ENCODE results near the gene PUSL1. TPM values are rescaled to one million over a fixed set of nuclear protein-coding genes. Genes with fewer than 3 reads are reported as not detected.

Gene PUSL1
- total RNA-seq, 1 experiment from 2014 or later: 35.1 TPM

DNA sequence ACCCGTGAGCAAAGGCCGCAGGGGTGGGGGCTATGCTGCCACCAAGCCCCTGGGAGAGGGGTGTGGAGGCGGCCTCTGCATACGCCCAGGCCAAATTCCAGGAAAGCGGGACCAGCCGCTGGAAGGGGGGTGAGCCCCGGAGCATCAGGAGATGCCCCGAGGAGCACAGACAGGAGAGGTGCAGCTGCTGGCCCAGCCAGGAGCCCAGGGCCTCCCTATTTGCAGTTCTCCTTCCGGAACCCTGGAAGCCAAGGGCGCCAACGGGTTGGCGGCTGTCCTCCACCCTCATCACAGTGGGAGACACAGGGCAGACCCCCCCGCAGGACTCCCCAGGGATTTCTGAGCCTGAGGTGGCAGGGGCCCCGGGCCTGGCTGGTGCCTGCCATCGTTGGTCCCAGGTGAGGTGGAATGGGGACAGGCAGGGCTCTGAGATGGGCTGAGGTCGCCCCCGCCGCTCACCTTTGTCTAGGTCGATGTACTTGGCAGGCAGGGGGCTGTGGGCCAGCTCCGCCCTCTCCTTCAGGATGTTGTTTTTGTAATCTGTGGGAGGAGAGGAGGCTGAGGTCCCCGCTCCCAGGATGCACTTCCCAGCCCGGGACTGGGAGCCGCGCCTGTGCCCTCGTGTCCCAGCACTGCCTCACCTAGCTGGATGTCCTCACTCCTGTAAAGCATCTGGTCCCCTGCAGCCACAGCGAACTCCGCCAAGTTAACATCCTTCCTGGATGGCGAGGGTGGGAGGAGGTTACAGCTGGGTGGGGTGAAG lies 45.2 kb downstream of the PUSL1 start:
- Histone ChIP-seq H3K9me3 (replicated peaks) (no peaks in the 10 kb centered on the region), H3K4me3 (no peak overlapping the region), H3K27ac (no peak overlapping the region), H3K27me3 (replicated peaks) (no peaks in the 10 kb centered on the region), H3K36me3 (peaks cover 46% of the 10 kb centered on the region), H3K4me1 (replicated peaks) (peaks cover 20% of the 10 kb centered on the region)
- DNase-seq (ENCODE audit: low read depth in 1 of 2, low spot score in 2 of 2): no peak

DNA sequence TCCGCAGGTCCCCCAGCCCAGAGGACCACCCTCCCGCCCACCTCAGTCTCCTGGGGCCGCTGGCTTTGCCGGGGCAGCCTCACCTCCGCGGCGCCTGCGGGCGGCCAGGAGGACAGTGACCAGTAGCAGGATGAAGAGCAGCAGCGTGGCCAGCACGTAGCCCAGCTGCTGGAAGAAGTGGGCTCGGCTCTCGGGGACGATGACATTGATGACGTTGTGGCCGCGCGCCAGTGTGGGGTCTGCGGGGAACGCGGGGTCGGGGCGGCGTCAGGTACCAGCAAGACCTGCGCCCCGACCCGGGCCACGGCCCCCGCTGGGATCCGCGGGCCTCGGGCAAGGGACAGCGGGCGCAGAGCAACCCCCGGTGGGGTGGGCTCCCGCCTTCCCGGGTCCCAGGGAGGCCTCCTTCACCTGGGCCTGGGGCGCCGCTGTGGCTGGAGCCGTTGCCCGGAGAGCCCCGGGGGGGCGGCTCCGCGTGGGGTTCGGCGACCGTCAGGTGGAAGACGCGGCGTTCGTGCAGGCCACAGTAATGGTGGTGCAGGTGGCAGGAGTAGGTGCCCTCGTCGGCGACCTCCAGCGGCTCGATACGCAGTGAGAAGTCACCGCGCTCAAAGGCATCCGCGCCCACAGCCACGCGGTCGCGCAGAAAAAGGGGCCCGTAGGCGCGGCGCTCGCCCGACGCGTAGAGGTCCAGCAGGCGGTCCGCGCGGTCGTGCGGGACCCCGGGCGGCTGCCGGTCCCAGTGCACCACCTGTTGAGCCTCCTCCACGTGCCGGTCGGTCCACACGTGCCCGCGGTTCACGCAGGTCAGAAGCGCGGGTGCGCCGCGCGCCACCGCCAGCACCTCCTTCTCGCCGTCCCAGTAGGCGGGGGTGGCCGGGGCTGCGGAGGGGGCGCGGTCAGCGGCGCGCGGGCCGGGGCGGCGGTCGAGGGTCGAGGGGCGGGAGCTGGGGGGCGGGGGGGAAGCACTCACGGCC lies 46.2 kb downstream of the PUSL1 start:
- Histone ChIP-seq H3K4me3 (no peak overlapping the region), H3K9me3 (replicated peaks) (no peaks in the 10 kb centered on the region), H3K4me1 (replicated peaks) (peaks cover 26% of the 10 kb centered on the region), H3K36me3 (peaks cover 42% of the 10 kb centered on the region), H3K27ac (no peak overlapping the region), H3K27me3 (replicated peaks) (no peaks in the 10 kb centered on the region)
- DNase-seq (ENCODE audit: low read depth in 1 of 2, low spot score in 2 of 2): no peak

DNA sequence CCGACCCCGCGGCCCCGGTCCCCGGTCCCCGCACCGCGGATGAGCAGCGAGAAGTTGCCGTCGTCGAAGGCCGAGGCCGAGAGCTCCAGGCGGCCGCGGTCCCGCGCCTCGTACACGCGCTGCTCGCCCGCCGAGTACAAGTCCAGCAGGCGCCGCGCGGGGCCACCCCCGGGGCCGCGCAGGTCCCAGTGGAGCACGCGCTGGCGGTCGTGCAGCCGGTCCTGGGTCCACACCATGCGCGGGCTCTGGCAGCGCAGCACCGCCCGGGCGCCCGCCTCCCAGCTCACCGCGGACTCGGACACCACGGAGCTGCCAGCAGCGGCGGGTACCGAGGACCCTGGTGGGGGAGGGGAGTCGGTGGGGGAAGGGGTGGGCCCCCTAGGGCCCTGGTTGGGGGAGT lies 47.0 kb downstream of the PUSL1 start:
- Histone ChIP-seq H3K27me3 (replicated peaks) (no peaks in the 10 kb centered on the region), H3K4me3 (no peak overlapping the region), H3K27ac (no peak overlapping the region), H3K9me3 (replicated peaks) (no peaks in the 10 kb centered on the region), H3K4me1 (replicated peaks) (peaks cover 33% of the 10 kb centered on the region), H3K36me3 (peaks cover 40% of the 10 kb centered on the region)
- DNase-seq (ENCODE audit: low read depth in 1 of 2, low spot score in 2 of 2): no peak

DNA sequence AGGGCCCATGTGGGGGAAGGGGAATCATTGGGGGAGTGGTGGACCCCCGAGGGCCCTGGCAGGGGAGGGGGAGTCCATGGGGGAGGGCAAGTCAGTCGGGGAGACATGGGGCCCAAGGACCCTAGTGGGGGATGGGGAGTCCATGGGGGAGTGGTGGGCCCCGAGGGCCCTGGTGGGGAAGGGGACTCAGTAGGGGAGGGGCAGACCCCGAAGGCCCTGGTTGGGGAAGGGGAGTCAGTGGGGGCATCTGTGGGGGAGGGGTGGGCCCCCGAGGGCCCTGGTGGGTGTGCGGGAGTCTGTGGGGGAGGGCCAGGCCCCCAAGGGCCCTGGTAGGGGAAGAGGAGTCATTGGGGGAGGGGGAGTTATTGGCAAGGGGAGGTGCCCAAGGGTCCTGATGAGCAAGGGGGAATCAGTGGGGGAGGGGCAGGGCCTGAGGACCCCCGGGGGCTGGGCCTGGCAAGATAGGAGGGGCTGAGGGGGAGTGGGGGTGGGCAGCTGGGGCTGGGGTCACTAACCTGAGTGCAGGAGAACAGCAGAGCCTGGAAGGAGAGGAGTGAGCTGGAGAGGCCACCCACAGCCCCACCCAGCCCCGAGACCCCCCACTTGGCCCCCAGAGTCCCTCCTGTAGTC lies 47.9 kb downstream of the PUSL1 start:
- Histone ChIP-seq H3K4me3 (peak overlapping the region; percentile 48), H3K36me3 (peaks cover 40% of the 10 kb centered on the region), H3K9me3 (replicated peaks) (no peaks in the 10 kb centered on the region), H3K4me1 (replicated peaks) (peaks cover 42% of the 10 kb centered on the region), H3K27ac (no peak overlapping the region), H3K27me3 (replicated peaks) (no peaks in the 10 kb centered on the region)
- DNase-seq (ENCODE audit: low read depth in 1 of 2, low spot score in 2 of 2): no peak

DNA sequence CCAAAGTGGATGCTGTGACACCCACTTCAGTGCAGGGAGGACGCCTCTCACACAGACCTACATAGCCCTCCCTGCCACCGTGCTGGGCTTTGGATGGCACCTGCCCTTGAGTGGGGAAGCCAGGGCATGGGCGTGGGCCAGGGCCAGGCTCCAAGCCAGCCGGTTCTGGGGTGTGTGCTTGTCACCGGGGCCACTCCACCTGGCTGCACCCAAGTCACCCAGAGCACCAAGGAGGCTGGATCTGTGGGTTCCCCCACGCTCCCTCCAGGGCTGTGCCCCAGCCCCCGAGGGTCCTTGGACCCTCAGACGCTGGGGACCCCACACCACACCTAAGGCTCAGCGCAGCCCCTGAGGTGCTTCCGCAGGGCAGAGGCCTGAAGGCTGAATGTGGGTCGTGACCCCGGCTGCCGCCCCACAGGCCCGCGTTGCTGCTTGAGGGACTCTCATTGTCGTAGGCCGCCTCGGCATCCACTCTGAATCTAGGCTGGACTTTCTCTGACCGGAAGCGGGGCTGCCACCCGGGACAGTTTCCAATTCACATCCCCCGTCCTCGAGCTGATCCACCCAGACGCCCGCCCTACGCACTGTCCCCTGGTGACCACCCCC lies 48.5 kb downstream of the PUSL1 start:
- peaks cover 35% of the 10 kb centered on the region for H3K36me3 ChIP-seq
- no peak for DNase-seq (ENCODE audit: low read depth in 1 of 2, low spot score in 2 of 2)
- H3K9me3 ChIP-seq (replicated peaks): no peaks in the 10 kb centered on the region
- no peaks in the 10 kb centered on the region for H3K27me3 ChIP-seq (replicated peaks)
- peak overlapping the region; percentile 48 for H3K4me3 ChIP-seq
- H3K27ac ChIP-seq: peak overlapping the region; percentile 90
- H3K4me1 ChIP-seq (replicated peaks): peaks cover 48% of the 10 kb centered on the region

DNA sequence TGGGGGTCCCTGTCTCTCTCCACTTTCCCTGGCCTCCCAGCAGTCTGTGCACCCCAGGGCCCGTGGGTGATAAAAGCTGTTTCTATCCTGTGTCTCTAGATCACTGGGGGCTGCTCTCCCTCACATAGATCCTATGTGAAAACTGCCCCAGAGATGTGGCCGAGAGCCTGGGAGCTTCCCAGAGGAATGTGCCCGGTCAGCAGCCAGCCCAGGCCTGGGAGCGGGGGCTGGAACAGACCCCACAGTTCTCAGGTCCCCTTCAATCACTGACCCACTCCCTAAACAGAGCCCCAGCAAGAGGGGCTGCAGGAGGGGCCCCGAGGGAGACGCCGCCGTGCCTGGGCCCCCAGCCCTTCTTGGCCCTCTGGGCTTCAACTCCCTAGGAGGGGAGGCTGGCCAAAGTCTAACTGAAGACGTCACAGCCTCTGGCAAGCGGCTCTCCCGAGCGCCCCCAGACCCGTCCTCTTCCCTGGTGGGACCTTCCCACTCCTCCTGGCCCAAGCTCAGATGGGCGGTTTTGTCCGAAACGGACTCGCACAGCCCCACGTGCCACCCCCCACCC lies 49.6 kb downstream of the PUSL1 start:
- Histone ChIP-seq H3K27ac (peak overlapping the region; percentile 90), H3K4me3 (peak overlapping the region; percentile 48), H3K27me3 (replicated peaks) (no peaks in the 10 kb centered on the region), H3K9me3 (replicated peaks) (no peaks in the 10 kb centered on the region), H3K36me3 (peaks cover 24% of the 10 kb centered on the region), H3K4me1 (replicated peaks) (peaks cover 53% of the 10 kb centered on the region)
- DNase-seq (ENCODE audit: low read depth in 1 of 2, low spot score in 2 of 2): peak in 1 of 2 experiments; percentile 68

DNA sequence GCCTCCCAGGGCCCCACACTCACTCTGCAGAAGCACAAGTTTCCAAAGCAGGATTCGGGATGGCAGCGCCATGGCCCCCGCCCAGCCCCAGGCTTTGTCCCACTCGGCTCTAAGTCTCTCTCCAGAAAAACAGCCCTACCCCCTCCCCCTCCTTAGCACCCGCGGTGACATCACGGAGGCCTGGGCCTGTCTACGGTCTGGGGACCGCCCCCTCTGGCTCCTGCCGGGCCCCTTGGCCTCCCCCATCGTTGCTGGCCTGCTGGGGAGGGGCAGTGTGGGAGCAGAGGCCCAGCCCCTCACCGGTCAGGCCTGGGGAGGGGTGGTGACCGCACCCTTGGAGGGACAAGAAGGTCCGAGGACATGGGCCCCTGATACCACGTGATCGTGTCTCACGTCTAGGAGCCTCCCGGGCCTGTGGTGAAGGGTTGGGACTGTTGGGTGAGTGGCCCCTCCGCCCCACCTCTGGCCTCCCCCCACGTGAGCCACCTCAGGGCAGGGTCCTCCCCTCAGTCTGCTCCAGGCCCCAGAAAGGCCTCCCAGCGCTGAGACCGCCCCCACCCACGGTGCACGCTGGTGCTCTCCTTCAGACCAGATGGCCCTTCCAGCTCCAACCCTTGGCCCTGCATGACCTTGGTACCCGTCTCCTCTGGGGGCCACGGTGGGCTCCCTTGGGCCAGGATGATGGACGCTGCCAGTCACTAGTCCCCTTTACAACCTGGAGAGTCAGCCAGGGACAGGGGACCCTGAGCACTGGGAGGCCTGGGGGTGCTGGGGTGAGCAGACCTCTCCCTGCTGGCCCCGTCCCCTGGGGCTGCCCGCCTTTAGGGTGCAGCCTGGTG lies 50.3 kb downstream of the PUSL1 start, which contains the start of gene MXRA8:
MXRA8 (minus strand) TSS at position 123 of the 839 bp plus-strand sequence; CDS start at position 72, 51 bp downstream.
- Histone ChIP-seq H3K27me3 (replicated peaks) (no peaks in the 10 kb centered on the region), H3K27ac (peak within 1 kb of the TSS; percentile 90), H3K4me1 (replicated peaks) (peaks cover 53% of the 10 kb centered on the region), H3K36me3 (peaks cover 17% of the 10 kb centered on the region), H3K4me3 (peak within 1 kb of the TSS; percentile 48), H3K9me3 (replicated peaks) (no peaks in the 10 kb centered on the region)
- DNase-seq (ENCODE audit: low read depth in 1 of 2, low spot score in 2 of 2): peak; percentile 93 to 94

DNA sequence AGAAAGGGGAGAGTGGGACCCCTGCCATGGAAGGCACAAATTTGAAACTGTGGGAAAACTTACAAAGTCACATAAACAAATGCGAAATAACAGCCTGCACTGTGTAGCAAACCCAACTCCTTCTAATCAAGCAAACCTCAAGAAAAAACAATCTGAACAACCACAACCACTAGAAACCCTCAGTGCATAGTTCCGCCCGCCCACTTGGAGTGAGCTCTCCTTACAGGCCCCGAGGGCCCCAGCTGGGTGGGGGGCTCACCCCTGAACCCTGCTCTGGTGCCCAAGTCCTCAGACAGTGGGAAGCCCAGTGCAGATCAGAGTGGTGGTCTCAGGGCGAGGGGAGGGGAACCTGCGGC lies 50.9 kb downstream of the PUSL1 start:
- peaks cover 11% of the 10 kb centered on the region for H3K36me3 ChIP-seq
- DNase-seq (ENCODE audit: low read depth in 1 of 2, low spot score in 2 of 2): peak in 1 of 2 experiments; percentile 85
- no peaks in the 10 kb centered on the region for H3K9me3 ChIP-seq (replicated peaks)
- H3K4me1 ChIP-seq (replicated peaks): peaks cover 53% of the 10 kb centered on the region
- no peaks in the 10 kb centered on the region for H3K27me3 ChIP-seq (replicated peaks)
- peak overlapping the region; percentile 90 for H3K27ac ChIP-seq
- no peak overlapping the region for H3K4me3 ChIP-seq

DNA sequence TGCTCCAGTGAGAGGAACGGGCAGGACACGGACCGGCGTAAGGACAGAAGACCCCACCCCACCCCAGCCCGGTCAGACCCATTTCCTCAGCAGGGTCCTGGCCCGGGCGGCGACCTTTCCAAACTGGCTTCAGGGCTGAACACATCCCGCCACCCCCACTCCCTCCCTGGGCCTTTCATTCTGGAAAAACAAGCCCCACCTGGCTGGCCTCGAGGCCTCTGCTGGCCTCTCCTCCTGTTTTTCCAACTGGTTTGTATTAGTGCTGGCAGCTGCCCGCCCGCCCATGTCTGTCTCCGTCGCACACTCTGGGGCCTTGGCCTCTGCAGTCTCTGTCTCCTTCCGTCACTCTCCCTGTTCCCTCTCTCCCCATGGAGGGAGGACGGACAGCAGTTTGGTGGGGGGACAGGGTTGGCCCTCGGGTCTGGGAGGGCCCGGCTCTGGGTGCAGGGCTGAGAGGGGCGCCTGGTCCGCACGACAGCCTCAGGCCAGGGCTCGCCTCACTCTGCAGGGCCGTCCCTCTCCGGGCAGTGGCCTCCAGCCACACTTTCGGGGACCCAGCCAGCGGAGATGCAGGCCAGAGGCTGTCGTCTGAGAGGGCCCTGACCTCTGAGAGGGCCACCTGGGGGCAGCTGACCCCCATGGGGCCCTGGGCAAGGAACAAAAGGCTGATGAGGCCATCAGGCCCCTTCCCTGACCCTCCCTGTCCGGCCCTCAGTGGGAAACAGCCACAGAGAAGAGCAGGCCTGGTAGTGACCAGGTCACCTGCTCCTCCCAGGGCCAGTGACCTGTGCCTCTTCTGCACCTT lies 51.5 kb downstream of the PUSL1 start:
- Histone ChIP-seq H3K36me3 (peaks cover 5% of the 10 kb centered on the region), H3K4me1 (replicated peaks) (peaks cover 53% of the 10 kb centered on the region), H3K27me3 (replicated peaks) (no peaks in the 10 kb centered on the region), H3K9me3 (replicated peaks) (no peaks in the 10 kb centered on the region), H3K27ac (peak overlapping the region; percentile 90), H3K4me3 (no peak overlapping the region)
- peak in 1 of 2 experiments; percentile 73 for DNase-seq (ENCODE audit: low read depth in 1 of 2, low spot score in 2 of 2)

DNA sequence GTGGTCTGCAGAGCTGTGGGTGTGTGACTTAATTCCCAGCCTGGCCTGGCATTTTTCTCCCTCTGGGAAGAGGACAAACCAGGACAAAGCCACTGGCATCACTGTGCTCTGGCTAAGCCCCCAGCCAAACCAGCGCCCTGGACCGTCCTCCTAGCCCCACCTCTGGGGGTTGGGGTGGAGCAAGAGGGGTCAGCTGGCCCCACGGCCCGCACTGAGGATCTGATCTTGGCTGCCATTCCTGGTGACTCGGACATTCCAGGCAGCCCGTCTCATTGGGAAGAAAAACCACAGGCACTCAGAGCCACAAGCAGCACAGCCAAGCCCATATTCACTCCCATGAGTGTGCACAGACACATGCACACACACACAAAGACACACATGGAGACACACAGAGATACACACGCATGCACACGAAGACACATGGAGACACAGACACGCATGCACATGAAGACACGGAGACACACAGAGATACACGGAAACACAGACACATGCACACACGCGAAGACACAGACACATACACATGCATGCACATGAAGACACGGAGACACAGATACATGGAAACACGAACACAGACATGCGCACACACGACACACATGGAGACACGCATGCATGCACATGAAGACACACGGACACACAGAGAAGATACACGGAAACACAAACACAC lies 52.2 kb downstream of the PUSL1 start:
- peaks cover 53% of the 10 kb centered on the region for H3K4me1 ChIP-seq (replicated peaks)
- H3K27me3 ChIP-seq (replicated peaks): no peaks in the 10 kb centered on the region
- no peak overlapping the region for H3K4me3 ChIP-seq
- no peaks in the 10 kb centered on the region; the same call in 1 of the 2 replicates for H3K9me3 ChIP-seq (replicated peaks)
- H3K27ac ChIP-seq: peak overlapping the region; percentile 90
- peaks cover 5% of the 10 kb centered on the region for H3K36me3 ChIP-seq
- peak; percentile 89 to 95 for DNase-seq (ENCODE audit: low read depth in 1 of 2, low spot score in 2 of 2)

All from SJSA1 (cell line).